ENCODE measurements around the gene EDN3.

Gene EDN3

GRCh38 chr20:59297686-59298085 lies 2.7 kb upstream of the EDN3 start:
- TF ChIP-seq POLR2AphosphoS5 (IDR thresholded peaks at IDR 0.05; ENCODE audit: low read depth, low read length): no peak
- TF ChIP-seq TAF1 (IDR thresholded peaks at IDR 0.05; ENCODE audit: borderline replicate concordance, insufficient read depth, low read length): no peak
- no peak for TF ChIP-seq REST (IDR thresholded peaks at IDR 0.05; ENCODE audit: insufficient read depth in 1 of 2, low read depth in 2 of 2, low read length in 2 of 2)
- TF ChIP-seq SIN3A (IDR thresholded peaks at IDR 0.05; ENCODE audit: borderline replicate concordance, insufficient read depth, low read length): no peak
- TF ChIP-seq FOXP2 (optimal IDR thresholded peaks at IDR 0.05; ENCODE audit: borderline replicate concordance, extremely low read depth, extremely low read length, insufficient read depth): no peak

GRCh38 chr20:59299945-59300332 lies 472 bp upstream of the EDN3 start:
- no peak for TF ChIP-seq FOXP2 (optimal IDR thresholded peaks at IDR 0.05; ENCODE audit: borderline replicate concordance, extremely low read depth, extremely low read length, insufficient read depth)
- TF ChIP-seq REST (IDR thresholded peaks at IDR 0.05; ENCODE audit: insufficient read depth in 1 of 2, low read depth in 2 of 2, low read length in 2 of 2): no peak
- TF ChIP-seq POLR2AphosphoS5 (IDR thresholded peaks at IDR 0.05; ENCODE audit: low read depth, low read length): no peak
- TF ChIP-seq SIN3A (IDR thresholded peaks at IDR 0.05; ENCODE audit: borderline replicate concordance, insufficient read depth, low read length): no peak
- no peak for TF ChIP-seq TAF1 (IDR thresholded peaks at IDR 0.05; ENCODE audit: borderline replicate concordance, insufficient read depth, low read length)

- TF ChIP-seq TAF1 (IDR thresholded peaks at IDR 0.05; ENCODE audit: borderline replicate concordance, insufficient read depth, low read length) (no peak), FOXP2 (optimal IDR thresholded peaks at IDR 0.05; ENCODE audit: borderline replicate concordance, extremely low read depth, extremely low read length, insufficient read depth) (no peak), POLR2AphosphoS5 (IDR thresholded peaks at IDR 0.05; ENCODE audit: low read depth, low read length) (no peak), REST (IDR thresholded peaks at IDR 0.05; ENCODE audit: insufficient read depth in 1 of 2, low read depth in 2 of 2, low read length in 2 of 2) (no peak), SIN3A (IDR thresholded peaks at IDR 0.05; ENCODE audit: borderline replicate concordance, insufficient read depth, low read length) (no peak)
Observed at GRCh38 chr20:59301343-59302007, 1.1 kb downstream of the EDN3 start.

- TF ChIP-seq SIN3A (IDR thresholded peaks at IDR 0.05; ENCODE audit: borderline replicate concordance, insufficient read depth, low read length) (no peak), REST (IDR thresholded peaks at IDR 0.05; ENCODE audit: insufficient read depth in 1 of 2, low read depth in 2 of 2, low read length in 2 of 2) (no peak), POLR2AphosphoS5 (IDR thresholded peaks at IDR 0.05; ENCODE audit: low read depth, low read length) (no peak), TAF1 (IDR thresholded peaks at IDR 0.05; ENCODE audit: borderline replicate concordance, insufficient read depth, low read length) (no peak), FOXP2 (optimal IDR thresholded peaks at IDR 0.05; ENCODE audit: borderline replicate concordance, extremely low read depth, extremely low read length, insufficient read depth) (no peak)
Observed at GRCh38 chr20:59305908-59306655, 5.7 kb downstream of the EDN3 start.
